ENCODE measurements around the gene NKAPL. TPM values are rescaled to one million over a fixed set of nuclear protein-coding genes. Genes with fewer than 3 reads are reported as not detected.

NKAPL gene
- total and polyA plus RNA-seq, 2 of the 13 experiments (the other 11 are each of a cell fraction or from before 2014, with no cell fraction given): not detected

DNA sequence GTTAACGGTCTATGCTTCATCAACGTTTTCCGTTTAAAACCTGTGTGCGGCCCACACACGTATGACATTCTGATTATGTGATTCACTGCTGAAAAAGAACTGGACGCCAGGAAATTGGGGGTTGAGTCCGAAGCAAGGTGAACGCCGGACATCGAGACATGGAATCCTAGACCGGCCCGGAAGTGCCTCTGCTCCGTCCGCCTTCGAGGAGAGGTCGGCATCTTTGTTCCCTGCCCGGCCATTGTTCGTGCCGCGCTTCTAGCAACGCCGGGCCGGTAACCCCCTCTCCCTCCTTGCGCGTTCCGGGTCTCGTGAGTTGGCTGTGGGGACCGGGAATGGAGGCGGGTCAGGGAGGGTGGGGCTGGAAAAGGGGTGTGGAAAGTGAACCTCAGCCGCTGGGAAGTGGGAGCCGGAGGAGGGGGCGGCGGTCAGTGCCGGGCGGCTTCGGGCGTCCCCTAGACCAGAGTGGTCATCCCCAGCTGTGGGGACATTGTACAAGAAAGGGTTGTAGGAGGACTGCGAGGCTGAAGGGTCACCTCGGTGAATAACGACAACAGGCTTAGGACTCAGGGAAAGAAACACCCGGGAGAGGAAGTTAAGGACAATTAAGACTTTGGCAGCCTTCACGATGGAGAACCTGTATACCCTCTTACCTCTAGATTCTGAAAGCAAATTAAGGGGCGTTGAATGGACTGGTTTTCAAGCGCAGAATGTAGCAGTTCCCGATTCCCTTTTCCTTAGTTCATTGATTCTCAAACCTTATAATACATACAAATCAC is 33.9 kb upstream of the NKAPL start, which contains the start of gene ZSCAN9 (continued):
- TF ChIP-seq, protein P1, sequence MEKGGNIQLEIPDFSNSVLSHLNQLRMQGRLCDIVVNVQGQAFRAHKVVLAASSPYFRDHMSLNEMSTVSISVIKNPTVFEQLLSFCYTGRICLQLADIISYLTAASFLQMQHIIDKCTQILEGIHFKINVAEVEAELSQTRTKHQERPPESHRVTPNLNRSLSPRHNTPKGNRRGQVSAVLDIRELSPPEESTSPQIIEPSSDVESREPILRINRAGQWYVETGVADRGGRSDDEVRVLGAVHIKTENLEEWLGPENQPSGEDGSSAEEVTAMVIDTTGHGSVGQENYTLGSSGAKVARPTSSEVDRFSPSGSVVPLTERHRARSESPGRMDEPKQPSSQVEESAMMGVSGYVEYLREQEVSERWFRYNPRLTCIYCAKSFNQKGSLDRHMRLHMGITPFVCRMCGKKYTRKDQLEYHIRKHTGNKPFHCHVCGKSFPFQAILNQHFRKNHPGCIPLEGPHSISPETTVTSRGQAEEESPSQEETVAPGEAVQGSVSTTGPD (CRISPR knock-in tag; IDR thresholded peaks at IDR 0.05): no peak
- no peak for TF ChIP-seq ZFP36 (IDR thresholded peaks at IDR 0.05; ENCODE audit: borderline replicate concordance, low read depth, low read length, partially characterized antibody)
- 0 out of 2 replicates have a peak, but pooled peaks have one; percentile 25 for TF ChIP-seq ZKSCAN1 (IDR thresholded peaks at IDR 0.05; ENCODE audit: low read length)
- TF ChIP-seq KDM1A (CRISPR knock-in tag; IDR thresholded peaks at IDR 0.05): peak; percentile 78
- TF ChIP-seq, protein P2, sequence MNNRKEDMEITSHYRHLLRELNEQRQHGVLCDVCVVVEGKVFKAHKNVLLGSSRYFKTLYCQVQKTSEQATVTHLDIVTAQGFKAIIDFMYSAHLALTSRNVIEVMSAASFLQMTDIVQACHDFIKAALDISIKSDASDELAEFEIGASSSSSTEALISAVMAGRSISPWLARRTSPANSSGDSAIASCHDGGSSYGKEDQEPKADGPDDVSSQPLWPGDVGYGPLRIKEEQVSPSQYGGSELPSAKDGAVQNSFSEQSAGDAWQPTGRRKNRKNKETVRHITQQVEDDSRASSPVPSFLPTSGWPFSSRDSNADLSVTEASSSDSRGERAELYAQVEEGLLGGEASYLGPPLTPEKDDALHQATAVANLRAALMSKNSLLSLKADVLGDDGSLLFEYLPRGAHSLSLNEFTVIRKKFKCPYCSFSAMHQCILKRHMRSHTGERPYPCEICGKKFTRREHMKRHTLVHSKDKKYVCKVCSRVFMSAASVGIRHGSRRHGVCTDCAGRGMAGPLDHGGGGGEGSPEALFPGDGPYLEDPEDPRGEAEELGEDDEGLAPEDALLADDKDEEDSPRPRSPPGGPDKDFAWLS (CRISPR knock-in tag; IDR thresholded peaks at IDR 0.05; ENCODE audit: borderline replicate concordance): peak; percentile 89; the same call in 1 of the 2 replicates
- no peak for TF ChIP-seq JDP2 (CRISPR knock-in tag; IDR thresholded peaks at IDR 0.05; ENCODE audit: borderline replicate concordance)
- TF ChIP-seq JUNB (CRISPR knock-in tag; IDR thresholded peaks at IDR 0.05; ENCODE audit: borderline replicate concordance): no peak
- TF ChIP-seq THYN1 (CRISPR knock-in tag; IDR thresholded peaks at IDR 0.05; ENCODE audit: borderline replicate concordance, low read depth): no peak
- TF ChIP-seq, protein P3, sequence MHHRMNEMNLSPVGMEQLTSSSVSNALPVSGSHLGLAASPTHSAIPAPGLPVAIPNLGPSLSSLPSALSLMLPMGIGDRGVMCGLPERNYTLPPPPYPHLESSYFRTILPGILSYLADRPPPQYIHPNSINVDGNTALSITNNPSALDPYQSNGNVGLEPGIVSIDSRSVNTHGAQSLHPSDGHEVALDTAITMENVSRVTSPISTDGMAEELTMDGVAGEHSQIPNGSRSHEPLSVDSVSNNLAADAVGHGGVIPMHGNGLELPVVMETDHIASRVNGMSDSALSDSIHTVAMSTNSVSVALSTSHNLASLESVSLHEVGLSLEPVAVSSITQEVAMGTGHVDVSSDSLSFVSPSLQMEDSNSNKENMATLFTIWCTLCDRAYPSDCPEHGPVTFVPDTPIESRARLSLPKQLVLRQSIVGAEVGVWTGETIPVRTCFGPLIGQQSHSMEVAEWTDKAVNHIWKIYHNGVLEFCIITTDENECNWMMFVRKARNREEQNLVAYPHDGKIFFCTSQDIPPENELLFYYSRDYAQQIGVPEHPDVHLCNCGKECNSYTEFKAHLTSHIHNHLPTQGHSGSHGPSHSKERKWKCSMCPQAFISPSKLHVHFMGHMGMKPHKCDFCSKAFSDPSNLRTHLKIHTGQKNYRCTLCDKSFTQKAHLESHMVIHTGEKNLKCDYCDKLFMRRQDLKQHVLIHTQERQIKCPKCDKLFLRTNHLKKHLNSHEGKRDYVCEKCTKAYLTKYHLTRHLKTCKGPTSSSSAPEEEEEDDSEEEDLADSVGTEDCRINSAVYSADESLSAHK (CRISPR knock-in tag; IDR thresholded peaks at IDR 0.05; ENCODE audit: borderline replicate concordance): no peak
- TF ChIP-seq, protein P4, sequence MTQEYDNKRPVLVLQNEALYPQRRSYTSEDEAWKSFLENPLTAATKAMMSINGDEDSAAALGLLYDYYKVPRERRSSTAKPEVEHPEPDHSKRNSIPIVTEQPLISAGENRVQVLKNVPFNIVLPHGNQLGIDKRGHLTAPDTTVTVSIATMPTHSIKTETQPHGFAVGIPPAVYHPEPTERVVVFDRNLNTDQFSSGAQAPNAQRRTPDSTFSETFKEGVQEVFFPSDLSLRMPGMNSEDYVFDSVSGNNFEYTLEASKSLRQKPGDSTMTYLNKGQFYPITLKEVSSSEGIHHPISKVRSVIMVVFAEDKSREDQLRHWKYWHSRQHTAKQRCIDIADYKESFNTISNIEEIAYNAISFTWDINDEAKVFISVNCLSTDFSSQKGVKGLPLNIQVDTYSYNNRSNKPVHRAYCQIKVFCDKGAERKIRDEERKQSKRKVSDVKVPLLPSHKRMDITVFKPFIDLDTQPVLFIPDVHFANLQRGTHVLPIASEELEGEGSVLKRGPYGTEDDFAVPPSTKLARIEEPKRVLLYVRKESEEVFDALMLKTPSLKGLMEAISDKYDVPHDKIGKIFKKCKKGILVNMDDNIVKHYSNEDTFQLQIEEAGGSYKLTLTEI (CRISPR knock-in tag; conservative IDR thresholded peaks at IDR 0.05): no peak
- TF ChIP-seq HOXA7 (CRISPR knock-in tag; IDR thresholded peaks at IDR 0.05): no peak
- TF ChIP-seq ZSCAN20 (CRISPR knock-in tag; IDR thresholded peaks at IDR 0.05; ENCODE audit: borderline replicate concordance): no peak
- TF ChIP-seq, protein P5, sequence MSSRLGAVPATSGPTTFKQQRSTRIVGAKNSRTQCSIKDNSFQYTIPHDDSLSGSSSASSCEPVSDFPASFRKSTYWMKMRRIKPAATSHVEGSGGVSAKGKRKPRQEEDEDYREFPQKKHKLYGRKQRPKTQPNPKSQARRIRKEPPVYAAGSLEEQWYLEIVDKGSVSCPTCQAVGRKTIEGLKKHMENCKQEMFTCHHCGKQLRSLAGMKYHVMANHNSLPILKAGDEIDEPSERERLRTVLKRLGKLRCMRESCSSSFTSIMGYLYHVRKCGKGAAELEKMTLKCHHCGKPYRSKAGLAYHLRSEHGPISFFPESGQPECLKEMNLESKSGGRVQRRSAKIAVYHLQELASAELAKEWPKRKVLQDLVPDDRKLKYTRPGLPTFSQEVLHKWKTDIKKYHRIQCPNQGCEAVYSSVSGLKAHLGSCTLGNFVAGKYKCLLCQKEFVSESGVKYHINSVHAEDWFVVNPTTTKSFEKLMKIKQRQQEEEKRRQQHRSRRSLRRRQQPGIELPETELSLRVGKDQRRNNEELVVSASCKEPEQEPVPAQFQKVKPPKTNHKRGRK (CRISPR knock-in tag; IDR thresholded peaks at IDR 0.05): no peak
- TF ChIP-seq KLF16 (CRISPR knock-in tag; IDR thresholded peaks at IDR 0.05): peak in 1 of 2 experiments; percentile 89; a peak in 2 of 4 replicates
- TF ChIP-seq ZNF30 (CRISPR knock-in tag; IDR thresholded peaks at IDR 0.05): no peak
- TF ChIP-seq ZNF543 (CRISPR knock-in tag; IDR thresholded peaks at IDR 0.05): peak; percentile 85; the same call in 1 of the 2 replicates
- peak; percentile 83 for TF ChIP-seq MYC (CRISPR knock-in tag; IDR thresholded peaks at IDR 0.05; ENCODE audit: borderline replicate concordance)
- no peak for TF ChIP-seq KDM6A (CRISPR knock-in tag; IDR thresholded peaks at IDR 0.05; ENCODE audit: low read depth)
- TF ChIP-seq ZBTB1 (CRISPR knock-in tag; IDR thresholded peaks at IDR 0.05; ENCODE audit: borderline replicate concordance): no peak; the same call in 1 of the 2 replicates

All from HepG2 (cell line).